Activated CD4-positive, alpha-beta T cell treated with anti-CD3 and anti-CD28 coated beads, Interleukin-2, amount 50 U/mL, for 24 hours (primary cell): ENCODE results near the gene HIVEP3.

Experiments used
- DNase-seq, 2 donors: peaks; one replicate each; pipeline ENCODE4 v3.0.0-alpha.2; 2020; ENCODE audit warnings: low read depth in 1 of 2, low spot score in 1 of 2

The HIVEP3 gene

GRCh38 chr1:41494351-41495209, 424.1 kb downstream of the HIVEP3 start:
- DNase-seq: no peak

DNA sequence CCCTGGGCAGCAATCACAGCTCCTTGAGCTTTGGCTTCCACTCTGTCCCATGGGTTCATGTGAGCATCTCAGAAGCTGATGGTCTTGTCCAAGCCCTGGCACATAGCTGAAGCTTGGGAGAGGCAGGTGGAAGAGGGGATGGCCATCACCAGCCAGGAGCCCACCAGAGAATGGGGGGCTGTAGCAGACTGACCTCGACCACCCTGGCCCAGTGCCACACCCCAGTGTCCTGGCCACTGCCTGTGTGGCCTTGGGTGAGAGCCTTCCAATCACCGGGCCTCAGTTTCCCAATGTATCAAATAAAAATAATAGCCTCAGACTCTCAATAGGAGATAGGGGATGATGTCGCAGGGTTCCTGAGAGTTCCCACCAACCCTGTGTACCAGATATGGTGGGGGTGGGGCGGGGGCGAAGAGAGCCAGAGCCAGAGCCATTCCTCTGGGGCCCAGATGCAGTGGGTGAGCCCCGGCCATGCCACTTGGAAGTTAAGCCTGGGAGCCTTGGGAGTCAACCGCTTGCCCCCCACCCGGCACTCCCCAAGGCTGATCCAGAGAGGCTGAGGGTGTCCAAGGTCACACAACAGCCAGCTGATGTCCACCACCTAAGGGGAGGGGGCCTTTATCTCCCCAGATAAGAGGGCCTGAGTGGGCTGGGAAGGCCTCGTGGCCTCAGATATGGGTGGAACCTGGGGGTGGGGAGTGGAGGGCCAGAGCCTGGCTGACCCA, 424.9 kb downstream of the HIVEP3 start:
- DNase-seq: no peak

- DNase-seq: no peak
Observed at GRCh38 chr1:41493117-41493536, 425.6 kb downstream of the HIVEP3 start.

GRCh38 chr1:41492341-41492848, 426.3 kb downstream of the HIVEP3 start:
- DNase-seq: no peak

GRCh38 chr1:41490911-41491310, 427.8 kb downstream of the HIVEP3 start:
- no peak for DNase-seq

- DNase-seq: no peak
Observed at GRCh38 chr1:41489561-41489960, 429.2 kb downstream of the HIVEP3 start.

DNA sequence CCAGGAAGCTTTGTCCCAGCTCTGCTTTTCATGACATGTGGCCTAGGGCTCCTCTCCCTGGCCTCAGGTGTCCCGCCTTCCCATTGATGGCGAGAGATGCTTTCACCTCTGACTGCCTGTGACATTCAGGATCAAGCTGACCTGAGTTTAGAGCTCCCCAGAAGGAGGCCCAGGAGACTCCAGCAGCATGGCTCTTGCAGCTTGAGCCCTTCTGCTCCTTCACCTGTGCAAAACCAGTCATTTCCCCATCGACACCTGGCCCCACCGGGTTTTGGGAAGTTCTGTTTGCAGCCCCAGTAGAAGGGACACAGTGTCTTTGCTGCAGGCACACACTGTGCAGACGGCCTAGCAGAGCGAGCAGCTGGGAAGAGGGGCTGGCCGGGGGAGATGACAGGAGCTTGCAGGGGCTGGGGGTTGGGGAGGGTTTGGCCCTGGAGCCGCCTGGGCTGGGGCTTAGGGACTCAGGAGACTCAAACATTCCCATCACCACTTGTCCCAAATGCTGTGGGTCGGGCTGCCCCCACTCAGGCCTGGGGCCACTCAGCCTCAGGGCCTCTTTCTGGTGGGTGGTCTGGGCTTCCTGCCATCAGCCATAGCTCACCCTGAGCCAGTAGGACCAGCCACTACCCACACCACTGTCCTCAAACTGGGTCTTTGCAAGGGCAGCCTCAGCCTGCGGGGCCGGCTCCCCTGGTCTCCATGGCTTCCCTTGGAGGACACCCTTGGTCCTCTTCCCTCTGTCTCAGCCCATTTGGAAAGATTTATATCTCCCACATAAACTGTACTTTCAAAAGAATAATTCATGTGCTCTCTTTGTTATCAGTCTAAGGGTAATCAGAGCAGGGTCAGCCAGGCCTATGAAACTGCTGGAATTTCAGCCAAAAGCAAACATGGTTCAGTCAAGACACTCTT, 430.4 kb downstream of the HIVEP3 start:
- no peak for DNase-seq

- DNase-seq: no peak
Observed at GRCh38 chr1:41487126-41488039, 431.3 kb downstream of the HIVEP3 start.

GRCh38 chr1:41486371-41487125, 432.2 kb downstream of the HIVEP3 start:
- DNase-seq: no peak

- DNase-seq: no peak
Observed at GRCh38 chr1:41486053-41486370, 432.7 kb downstream of the HIVEP3 start.

- DNase-seq: no peak
Observed at GRCh38 chr1:41485605-41486004, 433.1 kb downstream of the HIVEP3 start.

GRCh38 chr1:41484402-41485241, 434.1 kb downstream of the HIVEP3 start, which contains the start of gene EDN2:
TSS of gene EDN2 (minus strand) at chr1:41484683. CDS start at chr1:41484601, 82 bp downstream.
- no peak for DNase-seq

DNA sequence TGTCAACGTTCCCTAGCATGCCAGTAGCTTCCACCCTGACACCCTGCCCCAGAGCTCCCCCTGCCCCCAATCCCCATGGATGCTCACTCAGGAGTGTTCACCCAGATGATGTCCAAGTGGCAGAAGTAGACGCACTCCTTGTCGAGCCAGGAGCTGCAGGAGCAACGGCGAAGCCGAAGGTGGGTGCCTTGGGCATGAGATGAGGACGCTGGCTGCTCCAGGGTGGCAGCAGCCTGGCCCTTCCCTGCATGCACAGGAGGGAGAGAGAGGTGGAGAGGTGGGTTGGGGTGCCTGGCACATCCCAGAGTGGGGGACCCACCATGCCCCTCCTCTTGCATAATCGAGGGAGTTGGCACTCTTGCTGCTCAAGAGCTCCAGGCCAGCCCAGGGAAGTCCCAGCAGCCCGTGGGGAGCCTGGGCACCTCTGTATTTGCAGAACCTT, 434.7 kb downstream of the HIVEP3 start:
- no peak for DNase-seq

GRCh38 chr1:41483001-41483850, 435.5 kb downstream of the HIVEP3 start:
- DNase-seq: no peak

DNA sequence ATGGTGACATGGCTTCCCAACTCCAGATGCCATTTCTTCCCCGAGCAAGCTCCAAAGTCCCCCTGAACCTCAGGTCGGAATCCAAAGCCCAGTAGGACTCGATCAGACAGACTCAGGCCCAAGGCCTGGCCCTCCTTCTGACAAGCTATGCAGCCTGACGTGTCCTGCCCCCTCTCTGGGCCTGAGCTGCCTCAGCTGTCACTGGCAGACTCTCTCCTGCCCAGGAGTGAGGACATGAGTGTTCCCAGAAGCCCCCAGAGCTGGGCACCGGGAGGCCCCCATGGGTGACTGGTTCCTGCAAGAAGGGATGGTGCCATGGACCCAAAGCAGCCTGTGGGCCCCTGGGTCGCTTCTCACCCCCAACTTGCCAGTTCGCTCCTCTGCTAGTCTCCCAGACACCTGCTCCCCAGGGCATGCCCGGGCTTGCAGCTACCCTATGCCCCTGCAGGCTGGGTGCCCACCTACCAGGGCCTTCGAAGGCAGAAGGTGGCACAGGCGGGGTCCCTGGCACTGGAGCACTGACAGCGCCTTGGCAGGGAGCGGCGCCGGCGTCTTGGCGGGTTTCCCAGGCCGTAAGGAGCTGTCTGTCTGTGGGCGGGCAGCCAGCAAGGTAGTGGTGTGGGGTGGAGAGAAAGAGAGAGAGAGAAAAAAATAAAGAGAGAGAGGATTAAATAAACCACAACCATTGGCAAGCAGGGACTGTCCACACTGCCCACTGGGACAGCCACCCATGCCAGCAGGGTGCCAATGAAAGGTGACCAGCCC, 436.5 kb downstream of the HIVEP3 start:
- no peak for DNase-seq

DNA sequence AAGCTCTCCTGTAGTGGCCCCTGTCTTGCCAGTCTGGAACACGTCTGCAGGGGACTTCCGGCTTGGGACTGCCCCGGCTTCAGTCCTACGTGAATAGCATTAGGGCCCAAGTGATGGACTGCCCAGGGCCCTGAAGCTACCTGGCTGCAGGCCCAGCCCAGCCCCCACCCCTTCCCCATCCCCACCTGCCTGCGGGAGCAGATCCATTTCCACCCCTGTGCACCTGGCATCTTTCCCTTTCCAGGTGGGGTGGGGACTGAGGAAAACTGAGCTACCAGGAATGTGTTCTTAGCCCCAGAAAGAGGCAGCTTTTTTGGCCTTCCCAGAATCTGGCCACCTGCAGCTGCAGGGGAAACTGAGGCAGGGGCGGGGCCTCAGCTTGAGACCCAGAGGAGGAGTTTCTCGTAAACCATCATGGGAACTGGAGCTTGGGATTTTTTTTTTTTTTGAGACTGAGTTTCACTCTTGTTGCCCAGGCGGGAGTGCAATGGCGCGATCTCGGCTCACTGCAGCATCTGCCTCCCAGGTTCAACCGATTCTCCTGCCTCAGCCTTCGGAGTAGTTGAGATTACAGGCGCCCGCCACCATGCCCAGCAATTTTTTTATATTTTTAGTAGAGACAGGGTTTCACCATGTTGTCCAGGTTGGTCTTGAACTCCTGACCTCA, 437.5 kb downstream of the HIVEP3 start:
- no peak for DNase-seq
